ENCODE results near the gene LRRFIP1. TPM values are rescaled to one million over a fixed set of nuclear protein-coding genes. Genes with fewer than 3 reads are reported as not detected.

Gene LRRFIP1
- total and polyA plus RNA-seq, 2 of the 13 experiments (the other 11 are each of a cell fraction or from before 2014, with no cell fraction given): 15.9 to 40.5 TPM

GRCh38 chr2:237601453-237602116, 25.8 kb upstream of the LRRFIP1 start (continued):
- no peak for TF ChIP-seq TCF12 (IDR thresholded peaks at IDR 0.05)
- TF ChIP-seq TCF12 (CRISPR knock-in tag; IDR thresholded peaks at IDR 0.05): peak; percentile 85; the same call in 1 of the 2 replicates
- 0 out of 2 replicates have a peak, but pooled peaks have one; percentile 22 for TF ChIP-seq NFATC3 (CRISPR knock-in tag; IDR thresholded peaks at IDR 0.05)
- peak; percentile 69; the same call in 1 of the 2 replicates for TF ChIP-seq HMGXB3 (CRISPR knock-in tag; IDR thresholded peaks at IDR 0.05; ENCODE audit: borderline replicate concordance)
- no peak for TF ChIP-seq CBX2 (IDR thresholded peaks at IDR 0.05; ENCODE audit: low read depth, low read length)
- TF ChIP-seq CBX2 (CRISPR knock-in tag; IDR thresholded peaks at IDR 0.05; ENCODE audit: low read depth): no peak
- no peak for TF ChIP-seq HDAC6 (IDR thresholded peaks at IDR 0.05; ENCODE audit: low read depth, low read length)
- TF ChIP-seq RXRB (CRISPR knock-in tag; IDR thresholded peaks at IDR 0.05; ENCODE audit: borderline replicate concordance): peak; percentile 79; the same call in 1 of the 2 replicates
- TF ChIP-seq ZKSCAN8 (CRISPR knock-in tag; IDR thresholded peaks at IDR 0.05; ENCODE audit: borderline replicate concordance): no peak
- TF ChIP-seq KLF12 (CRISPR knock-in tag; IDR thresholded peaks at IDR 0.05; ENCODE audit: borderline replicate concordance): no peak
- TF ChIP-seq IKZF5 (CRISPR knock-in tag; IDR thresholded peaks at IDR 0.05): peak; percentile 75; the same call in 1 of the 2 replicates
- TF ChIP-seq EHMT2 (IDR thresholded peaks at IDR 0.05; ENCODE audit: borderline replicate concordance, low read depth, low read length): peak; percentile 49; the same call in 1 of the 2 replicates
- TF ChIP-seq XRCC5 (optimal IDR thresholded peaks at IDR 0.05; ENCODE audit: low read length): peak; percentile 72
- peak; percentile 98 for TF ChIP-seq ZBTB34 (CRISPR knock-in tag; IDR thresholded peaks at IDR 0.05)
- TF ChIP-seq PHF20 (CRISPR knock-in tag; IDR thresholded peaks at IDR 0.05): peak; percentile 38; the same call in 1 of the 2 replicates
- TF ChIP-seq MXD1 (CRISPR knock-in tag; IDR thresholded peaks at IDR 0.05): peak; percentile 29; the same call in 1 of the 2 replicates
- TF ChIP-seq PCBP2 (optimal IDR thresholded peaks at IDR 0.05; ENCODE audit: low read depth, low read length, poor library complexity, severe bottlenecking): no peak
- no peak for TF ChIP-seq IRF9 (CRISPR knock-in tag; IDR thresholded peaks at IDR 0.05; ENCODE audit: borderline replicate concordance)
- TF ChIP-seq ZNF674 (CRISPR knock-in tag; IDR thresholded peaks at IDR 0.05; ENCODE audit: low read depth): no peak
- no peak for TF ChIP-seq SNAPC5 (CRISPR knock-in tag; IDR thresholded peaks at IDR 0.05; ENCODE audit: borderline replicate concordance)

Data from HepG2 (cell line).